NCI-H2196 (cell line): ENCODE data around the gene TRABD2B.

ENCODE experiments used
- DNase-seq: peaks from one replicate; lab custom pipeline; 2025; ENCODE audit not compliant: unreplicated experiment; lab: John Stamatoyannopoulos, UW

The TRABD2B gene

GRCh38 chr1:47938520-47938919 lies 58.7 kb downstream of the TRABD2B start:
- no peak for DNase-seq

GRCh38 chr1:47937586-47938254 lies 59.5 kb downstream of the TRABD2B start:
- DNase-seq, result no peak

- DNase-seq, result no peak
These were observed 60.2 kb downstream of the TRABD2B start for GRCh38 chr1:47936916-47937551.

GRCh38 chr1:47935856-47936255 lies 61.3 kb downstream of the TRABD2B start:
- DNase-seq, result no peak

GRCh38 chr1:47935163-47935562 lies 62.0 kb downstream of the TRABD2B start:
- no peak for DNase-seq

- DNase-seq, result no peak
These were observed 62.9 kb downstream of the TRABD2B start for GRCh38 chr1:47934243-47934805.

GRCh38 chr1:47932743-47933142 lies 64.4 kb downstream of the TRABD2B start:
- no peak for DNase-seq

- DNase-seq, result peak; percentile 52
These were observed 65.8 kb downstream of the TRABD2B start for GRCh38 chr1:47931395-47931794.

GRCh38 chr1:47930210-47930840 lies 66.9 kb downstream of the TRABD2B start:
- no peak for DNase-seq

GRCh38 chr1:47927165-47927564 lies 70.0 kb downstream of the TRABD2B start:
- DNase-seq, result no peak

GRCh38 chr1:47926461-47926999 lies 70.7 kb downstream of the TRABD2B start:
- DNase-seq, result no peak

GRCh38 chr1:47924270-47925048 lies 72.7 kb downstream of the TRABD2B start:
- DNase-seq, result no peak

- DNase-seq, result no peak
These were observed 75.2 kb downstream of the TRABD2B start for GRCh38 chr1:47921935-47922415.

- no peak for DNase-seq
These were observed 77.9 kb downstream of the TRABD2B start for GRCh38 chr1:47919113-47919833.

- DNase-seq, result no peak
These were observed 78.8 kb downstream of the TRABD2B start for GRCh38 chr1:47918257-47918867.

- DNase-seq, result no peak
These were observed 79.5 kb downstream of the TRABD2B start for GRCh38 chr1:47917687-47918086.

- DNase-seq, result no peak
These were observed 81.4 kb downstream of the TRABD2B start for GRCh38 chr1:47915677-47916353.

GRCh38 chr1:47914952-47915676 lies 82.1 kb downstream of the TRABD2B start:
- no peak for DNase-seq
